ENCODE measurements around the gene ARID1B. TPM values are rescaled to one million over a fixed set of nuclear protein-coding genes. Genes with fewer than 3 reads are reported as not detected.

The ARID1B gene
- total and polyA plus RNA-seq, 12 donors, result 13.3 to 85.6 (median 50.9) TPM

GRCh38 chr6:156877126-156877863 lies 100.1 kb downstream of the ARID1B start:
- WGBS, 4 donors, result 74 to 84% (median 77%) methylated on average over 10 of the region's 10 CpGs
- H3K36me3 ChIP-seq (replicated peaks in 1 of 2), result no peaks in the 10 kb centered on the region
- no peaks in the 10 kb centered on the region for H3K9me3 ChIP-seq (replicated peaks in 1 of 3)
- H3K4me1 ChIP-seq (replicated peaks in 1 of 2), result peaks cover 0 to 12% of the 10 kb centered on the region in 2 donors
- no peak overlapping the region for H3K4me3 ChIP-seq
- no peak overlapping the region for H3K27ac ChIP-seq
- intact Hi-C loops (cut with DNase I), result no loop called here
- TF ChIP-seq POLR2A (IDR thresholded peaks at IDR 0.05), result no peak
- TF ChIP-seq CTCF (IDR thresholded peaks at IDR 0.05), result no peak
- peak in 4 of 7 donors; percentile 47 to 67 (median 60) for DNase-seq
- H3K27me3 ChIP-seq, result no peaks in the 10 kb centered on the region

- 92 to 97% (median 96%) methylated on average over 3 to 4 of the region's 4 CpGs for WGBS, 4 donors
- Histone ChIP-seq H3K4me1 (replicated peaks in 1 of 2) (peaks cover 0 to 12% of the 10 kb centered on the region in 2 donors), H3K27me3 (no peaks in the 10 kb centered on the region), H3K9me3 (replicated peaks in 1 of 3) (no peaks in the 10 kb centered on the region), H3K4me3 (no peak overlapping the region), H3K36me3 (replicated peaks in 1 of 2) (no peaks in the 10 kb centered on the region), H3K27ac (no peak overlapping the region)
- intact Hi-C loops (cut with DNase I), result no loop called here
- TF ChIP-seq CTCF (IDR thresholded peaks at IDR 0.05) (no peak), POLR2A (IDR thresholded peaks at IDR 0.05) (no peak)
- no peak for DNase-seq
Measured at GRCh38 chr6:156878681-156879080, 101.5 kb downstream of the ARID1B start.

- H3K9me3 ChIP-seq (replicated peaks in 1 of 3), result no peaks in the 10 kb centered on the region
- intact Hi-C loops (cut with DNase I), result no loop called here
- no peaks in the 10 kb centered on the region for H3K36me3 ChIP-seq (replicated peaks in 1 of 2)
- TF ChIP-seq POLR2A (IDR thresholded peaks at IDR 0.05), result no peak
- no peak for TF ChIP-seq CTCF (IDR thresholded peaks at IDR 0.05)
- 80 to 94% (median 91%) methylated on average over 3 to 4 of the region's 4 CpGs for WGBS, 4 donors
- no peak overlapping the region for H3K27ac ChIP-seq
- no peak for DNase-seq
- H3K4me3 ChIP-seq, result no peak overlapping the region
- no peaks in the 10 kb centered on the region for H3K27me3 ChIP-seq
- peaks cover 0 to 12% of the 10 kb centered on the region in 2 donors for H3K4me1 ChIP-seq (replicated peaks in 1 of 2)
Measured at GRCh38 chr6:156879186-156879585, 102.0 kb downstream of the ARID1B start.

GRCh38 chr6:156879591-156879990 lies 102.4 kb downstream of the ARID1B start:
- peaks cover 0 to 12% of the 10 kb centered on the region in 2 donors for H3K4me1 ChIP-seq (replicated peaks in 1 of 2)
- H3K9me3 ChIP-seq (replicated peaks in 1 of 3), result no peaks in the 10 kb centered on the region
- H3K27me3 ChIP-seq, result no peaks in the 10 kb centered on the region
- 82 to 89% (median 85%) methylated on average over 3 of the region's 3 CpGs for WGBS, 4 donors
- TF ChIP-seq POLR2A (IDR thresholded peaks at IDR 0.05) (no peak), CTCF (IDR thresholded peaks at IDR 0.05) (no peak)
- H3K36me3 ChIP-seq (replicated peaks in 1 of 2), result no peaks in the 10 kb centered on the region
- H3K27ac ChIP-seq, result no peak overlapping the region
- no peak for DNase-seq
- H3K4me3 ChIP-seq, result no peak overlapping the region
- intact Hi-C loops (cut with DNase I), result no loop called here

Data from adrenal gland (tissue), 12 donors.